Skeletal muscle cell (primary cell): ENCODE data around the gene DNAJB6.

Source experiments
- DNase-seq: peaks from one replicate; pipeline ENCODE4 v3.0.0-alpha.2; 2010; ENCODE audit warnings: low read depth
- H3K4me3 ChIP-seq: 2 replicates; pipeline ENCODE4 v1.5.1; 2011; ENCODE audit warnings: low read depth, mild to moderate bottlenecking, control low read depth, low read length, moderate library complexity

DNAJB6 gene

DNA sequence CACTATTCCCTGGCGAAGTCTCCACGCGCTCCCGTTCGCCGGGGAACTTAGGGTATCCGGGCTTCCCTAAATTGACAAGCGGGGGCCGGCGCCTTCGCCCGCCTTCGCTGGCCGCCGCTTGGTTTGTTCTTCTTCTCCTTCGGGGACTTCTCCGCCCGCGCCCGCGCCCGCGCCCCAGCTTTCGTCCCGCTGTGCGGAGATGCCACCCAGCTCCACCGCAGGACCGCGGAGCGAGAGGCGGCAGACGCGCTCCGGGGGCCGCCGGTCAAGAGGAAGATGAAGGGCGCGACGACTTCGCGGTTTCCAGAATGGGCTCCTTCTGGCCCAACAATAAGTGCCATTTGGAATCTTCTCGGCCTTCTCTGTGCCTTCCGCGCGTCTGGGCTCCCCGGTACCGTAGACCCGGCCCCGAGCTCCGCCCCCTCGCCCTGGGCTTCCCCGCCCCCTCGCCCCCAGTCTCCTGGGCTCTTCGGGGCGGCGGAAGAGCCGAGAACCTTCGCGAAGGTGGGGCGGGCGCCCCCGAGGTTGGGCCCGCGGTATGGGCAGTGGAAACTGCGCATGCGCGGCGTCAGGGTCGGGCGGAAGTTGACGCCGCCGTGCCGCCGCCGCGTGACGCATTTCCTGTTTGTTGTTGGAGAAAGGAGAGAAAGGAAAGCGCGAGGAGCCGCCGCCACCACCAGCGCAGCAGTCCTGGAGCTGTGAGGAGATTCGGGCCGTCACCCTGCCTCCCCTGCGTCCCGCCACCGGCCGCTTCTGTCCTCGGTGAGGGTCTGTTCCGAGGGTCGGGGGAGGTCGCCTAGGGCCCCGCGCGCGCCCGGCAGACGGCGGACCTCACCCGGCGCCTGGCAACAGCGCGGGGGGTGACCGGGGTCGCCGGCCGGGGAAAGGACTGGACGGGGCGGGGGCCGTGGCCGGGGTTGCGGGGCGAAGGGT is at the start of gene DNAJB6:
TSS of gene DNAJB6 (plus strand) at position 622 of the 933 bp plus-strand sequence. CDS start 21,569 bp downstream, outside the sequence.
- DNase-seq, result peak; percentile 76
- H3K4me3 ChIP-seq, result peak within 1 kb of the TSS; percentile 66

- no peak for DNase-seq
- no peak overlapping the region for H3K4me3 ChIP-seq
These were observed 45.3 kb upstream of the DNAJB6 start for GRCh38 chr7:157291404-157292080.

DNA sequence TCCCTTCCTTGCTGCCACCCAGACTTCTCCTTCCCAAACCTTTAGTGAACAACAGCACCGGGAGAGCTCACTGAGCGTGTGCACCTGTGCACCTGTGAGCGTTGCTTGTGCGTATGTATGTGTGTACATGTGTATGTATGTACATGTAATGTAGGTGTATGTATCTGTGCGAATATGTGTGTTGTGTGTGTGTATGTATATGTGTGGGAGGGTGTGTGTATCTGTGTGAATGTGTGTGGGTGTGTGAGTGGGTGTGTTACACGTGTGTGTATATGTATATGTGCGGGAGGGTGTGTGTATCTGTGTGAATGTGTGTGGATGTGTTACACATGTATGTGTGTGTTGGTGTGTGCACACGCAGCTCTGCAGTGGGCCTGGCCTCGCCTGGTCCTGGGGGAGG is 44.5 kb upstream of the DNAJB6 start:
- no peak overlapping the region for H3K4me3 ChIP-seq
- no peak for DNase-seq

- no peak overlapping the region for H3K4me3 ChIP-seq
- no peak for DNase-seq
These were observed 43.9 kb upstream of the DNAJB6 start for GRCh38 chr7:157292770-157293412.

GRCh38 chr7:157293413-157293788 is 43.4 kb upstream of the DNAJB6 start:
- DNase-seq, result no peak
- no peak overlapping the region for H3K4me3 ChIP-seq

DNA sequence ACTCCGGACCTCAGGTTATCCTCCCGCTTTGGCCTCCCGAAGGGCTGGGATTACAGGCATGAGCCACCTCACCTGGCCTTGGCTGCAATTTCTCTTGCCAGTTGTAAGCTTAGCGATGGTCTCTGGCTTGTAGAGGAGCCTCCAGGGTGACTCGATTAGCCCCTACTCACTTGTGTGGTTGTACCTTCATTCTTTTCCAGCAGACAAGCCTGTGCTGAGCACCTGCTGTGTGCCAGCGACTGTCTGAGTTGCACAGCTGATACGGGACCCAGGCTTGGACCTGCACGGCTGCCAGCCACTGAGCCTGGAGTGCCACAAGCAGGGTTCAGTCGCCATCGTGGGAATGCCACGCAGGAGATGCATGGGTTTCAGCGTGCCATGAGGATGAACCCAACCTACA is 42.0 kb upstream of the DNAJB6 start:
- no peak overlapping the region for H3K4me3 ChIP-seq
- DNase-seq, result no peak

DNA sequence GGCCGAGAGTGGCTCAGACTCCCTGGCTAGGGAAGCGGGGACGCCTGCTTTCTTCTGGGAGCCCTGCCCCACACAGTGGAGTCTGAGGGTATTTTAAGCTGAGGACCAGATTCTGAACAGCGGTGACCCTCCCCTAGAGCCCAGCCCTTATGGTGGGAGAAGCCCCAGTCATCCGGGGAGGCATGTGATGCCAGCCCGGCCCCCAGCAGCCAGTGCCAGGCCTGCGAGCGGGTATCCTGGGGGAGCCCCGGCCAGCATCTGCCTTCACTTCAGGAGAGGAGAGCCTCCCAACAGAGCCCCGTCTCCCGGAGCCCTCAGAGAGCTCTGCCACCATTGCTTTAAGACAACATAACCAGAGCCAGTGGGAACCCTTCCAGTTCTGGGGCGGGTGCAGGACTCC is 41.5 kb upstream of the DNAJB6 start:
- no peak for DNase-seq

DNA sequence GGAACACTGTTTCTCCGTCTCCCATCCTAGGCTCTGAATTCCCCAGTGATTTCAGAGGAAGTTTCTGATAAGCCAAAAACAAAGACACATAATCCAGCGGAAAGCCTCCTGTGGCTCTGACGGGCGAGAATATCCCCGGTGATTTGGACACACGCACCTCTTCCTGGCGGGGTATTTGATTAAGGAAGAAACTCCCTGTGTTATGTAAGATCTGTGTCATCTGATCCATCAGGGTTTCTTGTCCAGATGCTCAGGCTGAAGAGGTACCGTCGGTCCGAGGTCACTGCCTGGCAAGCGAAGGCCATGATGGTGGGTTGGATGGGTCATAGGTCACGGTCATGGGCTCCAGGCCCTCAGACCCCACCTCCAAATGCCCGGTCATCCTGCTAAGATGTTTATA is 39.6 kb upstream of the DNAJB6 start:
- no peak overlapping the region for H3K4me3 ChIP-seq
- no peak for DNase-seq

More for the DNA sequence above, 41.5 kb upstream of the DNAJB6 start:
- no peak overlapping the region for H3K4me3 ChIP-seq

DNA sequence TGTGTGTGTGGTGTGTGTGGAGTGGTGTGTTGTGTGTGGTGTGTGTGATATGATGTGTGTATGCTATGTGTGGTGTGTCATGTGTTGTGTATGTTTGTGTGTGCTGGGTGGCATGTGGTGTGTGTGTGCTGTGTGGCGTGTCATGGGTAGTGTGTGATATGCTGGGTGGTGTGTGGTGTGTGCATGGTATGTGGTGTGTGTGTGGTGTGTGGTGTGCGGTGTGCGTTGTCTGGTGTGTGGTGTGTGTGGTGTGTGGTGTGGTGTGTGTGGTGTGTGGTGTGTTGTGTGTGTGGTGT is 37.5 kb upstream of the DNAJB6 start:
- no peak for DNase-seq
- H3K4me3 ChIP-seq, result no peak overlapping the region

GRCh38 chr7:157299613-157300368 is 37.0 kb upstream of the DNAJB6 start:
- no peak overlapping the region for H3K4me3 ChIP-seq
- no peak for DNase-seq

DNA sequence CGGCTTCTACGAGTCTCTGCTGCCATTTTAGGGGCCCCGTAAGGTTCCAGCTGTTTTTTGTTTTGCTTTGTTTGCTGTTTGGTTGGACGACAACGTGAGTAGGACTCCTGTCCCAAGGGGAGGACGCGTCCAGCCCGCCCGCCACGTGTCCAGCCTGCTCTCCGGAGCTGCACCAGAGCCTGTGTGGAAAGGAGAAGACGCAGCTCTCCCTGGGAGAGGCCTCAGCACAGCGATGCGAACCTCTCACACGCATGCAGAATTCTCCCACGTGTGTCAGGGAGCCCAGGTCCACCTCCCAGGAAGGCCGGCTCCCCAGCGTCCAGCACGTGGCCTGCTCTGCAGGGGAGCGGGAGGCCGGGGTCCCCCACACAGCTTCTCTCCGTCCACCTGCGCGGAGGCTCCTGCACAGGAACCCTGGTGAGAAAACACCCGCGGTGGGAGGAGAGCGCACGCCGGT is 36.4 kb upstream of the DNAJB6 start:
- DNase-seq, result no peak

GRCh38 chr7:157301610-157302120 is 35.1 kb upstream of the DNAJB6 start:
- no peak for DNase-seq
- no peak overlapping the region for H3K4me3 ChIP-seq

More for the DNA sequence above, 36.4 kb upstream of the DNAJB6 start:
- H3K4me3 ChIP-seq, result no peak overlapping the region

GRCh38 chr7:157306846-157307838 is 29.7 kb upstream of the DNAJB6 start:
- H3K4me3 ChIP-seq, result no peak overlapping the region
- DNase-seq, result no peak

- DNase-seq, result peak; percentile 68
These were observed 26.7 kb upstream of the DNAJB6 start for GRCh38 chr7:157309988-157310668.

DNA sequence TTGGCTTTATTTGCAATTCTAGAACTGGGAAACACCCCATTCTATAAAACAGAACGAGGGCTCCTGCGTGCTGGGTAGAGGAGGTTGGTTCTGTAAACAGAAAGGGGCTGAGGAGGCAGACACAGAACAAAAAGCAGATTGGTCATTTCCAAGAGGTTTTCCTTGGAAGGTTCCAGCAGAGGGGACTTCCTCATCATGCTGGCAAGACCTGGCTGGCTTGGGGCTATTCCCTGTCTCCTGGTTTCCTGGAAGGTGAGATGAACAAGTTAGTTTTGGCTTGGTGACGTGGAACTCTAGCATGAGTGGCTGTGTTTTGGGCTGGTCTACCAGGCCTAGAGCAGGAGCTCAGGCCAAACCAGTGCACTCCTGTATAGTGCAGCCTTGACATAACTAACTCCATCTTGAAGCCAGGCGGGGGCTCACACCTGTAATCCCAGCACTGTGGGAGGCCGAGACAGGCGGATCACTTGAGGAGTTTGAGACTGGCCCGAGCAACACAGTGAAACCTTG is 26.1 kb upstream of the DNAJB6 start:
- no peak for DNase-seq
- no peak overlapping the region for H3K4me3 ChIP-seq

More at GRCh38 chr7:157309988-157310668, 26.7 kb upstream of the DNAJB6 start:
- H3K4me3 ChIP-seq, result no peak overlapping the region

DNA sequence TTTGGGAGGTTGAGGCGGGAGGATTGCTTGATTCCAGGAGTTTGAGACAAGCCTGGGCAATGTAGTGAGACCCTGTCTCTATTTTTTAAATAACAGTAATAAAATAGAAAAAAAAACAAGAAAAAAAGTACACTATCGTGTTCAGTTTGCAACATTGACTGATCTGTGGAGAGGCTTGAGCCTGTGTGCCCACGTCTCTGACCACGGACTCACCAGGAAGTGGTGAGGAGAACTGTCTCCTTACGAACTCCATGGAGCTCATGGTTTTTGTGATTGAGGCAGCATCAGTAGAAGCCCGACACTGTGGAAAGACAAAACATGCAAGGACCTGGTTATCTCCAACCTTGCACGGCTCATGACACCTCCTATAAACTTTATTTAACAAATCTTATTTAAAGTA is 23.9 kb upstream of the DNAJB6 start:
- H3K4me3 ChIP-seq, result no peak overlapping the region
- DNase-seq, result no peak

- DNase-seq, result no peak
- H3K4me3 ChIP-seq, result no peak overlapping the region
These were observed 23.2 kb upstream of the DNAJB6 start for GRCh38 chr7:157313645-157314044.
